Measurements from ENCODE around the gene PPP5C. TPM values are rescaled to one million over a fixed set of nuclear protein-coding genes. Genes with fewer than 3 reads are reported as not detected.

The PPP5C gene
- total and polyA plus RNA-seq, 9 of the 15 experiments (the other 6 are each of a cell fraction or from before 2014, with no cell fraction given): 1.9 to 166 (median 108) TPM

GRCh38 chr19:46309056-46309455 lies 37.8 kb upstream of the PPP5C start:
- H3K9me1 ChIP-seq (ENCODE audit: control insufficient read depth, insufficient read depth, low read length): no peaks in the 10 kb centered on the region
- H3K9me3 ChIP-seq (replicated peaks; ENCODE audit: control insufficient read depth, insufficient read depth, low read depth, low read length): 0 out of 2 replicates have a peak, but pooled peaks cover 3% of the 10 kb centered on the region
- FAIRE-seq: no peak
- H2AFZ ChIP-seq (ENCODE audit: low read depth, low read length): no peak overlapping the region
- intact Hi-C loops (cut with micrococcal nuclease) (no loop called here), in situ Hi-C loops (cut with MboI) (no loop called here)
- no peak for ATAC-seq
- H3K4me2 ChIP-seq (ENCODE audit: insufficient read depth, low read length): no peak overlapping the region
- WGBS (ENCODE audit: insufficient coverage, low coverage, missing lambda C conversion rate): 2% methylated on average over 8 of the region's 10 CpGs
- 0 out of 5 replicates have a peak, but pooled peaks cover 0 to 3% of the 10 kb centered on the region in 2 experiments for H3K4me1 ChIP-seq (replicated peaks in 1 of 2; ENCODE audit: control insufficient read depth in 2 of 2, insufficient read depth in 2 of 2, low read length in 2 of 2)
- H3K79me2 ChIP-seq (ENCODE audit: control insufficient read depth, insufficient read depth, low read length): no peaks in the 10 kb centered on the region
- BruUV-seq (replicated peaks): no TSS peak
- no peak overlapping the region for H3K9ac ChIP-seq (ENCODE audit: insufficient read depth in 1 of 2, low read depth in 2 of 2, low read length in 2 of 2)
- POLR2A ChIA-PET: no interaction called here
- DNase-seq (ENCODE audit: extremely low read depth in 1 of 4, low spot score in 3 of 4): no peak
- no peaks in the 10 kb centered on the region for H4K20me1 ChIP-seq (replicated peaks; ENCODE audit: control insufficient read depth, insufficient read depth, low read length)
- H3K27me3 ChIP-seq (ENCODE audit: control insufficient read depth in 2 of 2, insufficient read depth in 2 of 2, low read length in 2 of 2): peaks cover 10 to 32% of the 10 kb centered on the region in 2 experiments; a peak in 4 of 5 replicates
- H3K36me3 ChIP-seq (ENCODE audit: control insufficient read depth, insufficient read depth, low read length): no peaks in the 10 kb centered on the region
- CTCF ChIA-PET (ENCODE audit: low intra/inter-chr PET ratio): no interaction called here
- H3K4me3 ChIP-seq: no peak overlapping the region
- TF ChIP-seq ZFX (CRISPR knock-in tag; IDR thresholded peaks at IDR 0.05) (no peak), EGR1 (conservative IDR thresholded peaks at IDR 0.05) (peak; percentile 60)
- H3K27ac ChIP-seq (ENCODE audit: extremely low read depth, low read depth, low read length): no peak overlapping the region

- POLR2A ChIA-PET: interaction anchor here (0.5 kb wide), 1 partner anchor 137 kb away, joined by 3 read pairs; no protein-coding TSS in a partner anchor
- in situ Hi-C loops (cut with MboI): no loop called here
Measured at GRCh38 chr19:46311444-46311843, 35.4 kb upstream of the PPP5C start.

More at GRCh38 chr19:46311444-46311843, 35.4 kb upstream of the PPP5C start:
- Histone ChIP-seq H4K20me1 (replicated peaks; ENCODE audit: control insufficient read depth, insufficient read depth, low read length) (no peaks in the 10 kb centered on the region), H3K4me1 (replicated peaks in 1 of 2; ENCODE audit: control insufficient read depth in 2 of 2, insufficient read depth in 2 of 2, low read length in 2 of 2) (0 out of 5 replicates have a peak, but pooled peaks cover 0 to 3% of the 10 kb centered on the region in 2 experiments), H3K9ac (ENCODE audit: insufficient read depth in 1 of 2, low read depth in 2 of 2, low read length in 2 of 2) (no peak overlapping the region), H2AFZ (ENCODE audit: low read depth, low read length) (no peak overlapping the region), H3K4me3 (no peak overlapping the region), H3K9me1 (ENCODE audit: control insufficient read depth, insufficient read depth, low read length) (no peaks in the 10 kb centered on the region), H3K36me3 (ENCODE audit: control insufficient read depth, insufficient read depth, low read length) (no peaks in the 10 kb centered on the region), H3K79me2 (ENCODE audit: control insufficient read depth, insufficient read depth, low read length) (no peaks in the 10 kb centered on the region), H3K9me3 (replicated peaks; ENCODE audit: control insufficient read depth, insufficient read depth, low read depth, low read length) (0 out of 2 replicates have a peak, but pooled peaks cover 3% of the 10 kb centered on the region), H3K27me3 (ENCODE audit: control insufficient read depth in 2 of 2, insufficient read depth in 2 of 2, low read length in 2 of 2) (peaks cover 10 to 27% of the 10 kb centered on the region in 2 experiments; a peak in 4 of 5 replicates), H3K27ac (ENCODE audit: extremely low read depth, low read depth, low read length) (no peak overlapping the region), H3K4me2 (ENCODE audit: insufficient read depth, low read length) (no peak overlapping the region)
- no peak for ATAC-seq
- intact Hi-C loops (cut with micrococcal nuclease): no loop called here
- FAIRE-seq: no peak
- TF ChIP-seq MLLT1 (IDR thresholded peaks at IDR 0.05) (no peak), SNIP1 (IDR thresholded peaks at IDR 0.05; ENCODE audit: low read depth) (no peak), EZH2 (IDR thresholded peaks at IDR 0.05; ENCODE audit: borderline replicate concordance, low read depth, low read length) (no peak), PCBP2 (IDR thresholded peaks at IDR 0.05; ENCODE audit: low read depth, low read length, poor library complexity, severe bottlenecking) (no peak), RBM34 (IDR thresholded peaks at IDR 0.05; ENCODE audit: borderline replicate concordance, insufficient read depth, low read length) (no peak), ZZZ3 (IDR thresholded peaks at IDR 0.05) (no peak), ZNF121 (CRISPR knock-in tag; conservative IDR thresholded peaks at IDR 0.05) (no peak), ZNF174 (CRISPR knock-in tag; IDR thresholded peaks at IDR 0.05) (no peak), PKNOX1 (IDR thresholded peaks at IDR 0.05) (no peak)
- BruUV-seq (replicated peaks): no TSS peak
- WGBS (ENCODE audit: insufficient coverage, low coverage, missing lambda C conversion rate): 3% methylated on average over 5 of the region's 5 CpGs
- CTCF ChIA-PET (ENCODE audit: low intra/inter-chr PET ratio): no interaction called here
- DNase-seq (ENCODE audit: extremely low read depth in 1 of 4, low spot score in 3 of 4): no peak
